Limb (tissue), 2 donors: ENCODE results near the gene NRXN2.
"Not testable (repeated sequence)": the region's sequence is repeated elsewhere in the genome, so short reads cannot be mapped to it uniquely, and the experiment has no call there.

ENCODE experiments used
- DNase-seq, 2 donors: peaks; one replicate each; pipeline ENCODE4 v3.0.0-alpha.2; 2016; ENCODE audit errors: extremely low spot score in 2 of 2

The NRXN2 gene

GRCh38 chr11:64676261-64676615 lies 46.8 kb downstream of the NRXN2 start:
- DNase-seq, result no peak

DNA sequence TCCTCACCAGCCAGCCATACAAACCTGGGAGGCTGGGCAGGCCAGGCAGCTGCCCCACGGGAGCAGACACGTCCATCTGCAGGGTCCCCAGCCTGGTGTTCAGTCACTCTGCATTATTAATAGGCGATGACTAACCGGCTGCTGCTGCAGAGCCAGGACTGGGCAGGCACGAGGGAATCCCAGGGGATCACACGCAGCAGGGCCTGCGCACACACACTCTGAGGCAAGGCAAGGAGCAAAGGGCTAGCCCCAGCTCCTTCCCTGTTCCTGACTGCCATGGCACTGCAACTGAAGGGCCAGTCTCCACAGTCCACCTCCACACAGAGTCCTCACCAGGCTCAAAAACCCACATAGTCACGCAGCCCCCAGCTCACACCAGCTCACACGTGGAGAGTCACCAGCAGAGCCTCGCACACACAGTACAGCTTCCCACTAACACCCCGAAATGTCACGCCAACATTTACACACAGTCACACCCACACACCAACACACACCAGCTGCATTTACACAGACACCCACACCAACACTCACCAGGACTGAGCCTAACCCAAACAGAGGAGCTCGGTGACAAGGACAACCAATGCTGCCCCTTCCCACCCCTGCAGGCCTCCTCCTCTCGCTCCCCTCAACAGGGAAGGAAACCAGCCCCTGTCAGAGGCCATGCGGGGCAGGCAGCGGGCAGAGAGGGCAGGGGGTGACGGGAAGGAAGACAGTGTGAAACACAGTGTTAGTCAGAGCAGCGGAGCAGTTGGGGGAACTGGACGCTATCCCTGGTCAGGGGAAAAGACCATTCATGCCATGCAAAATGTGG lies 47.3 kb downstream of the NRXN2 start:
- peak; percentile 36 to 53 for DNase-seq

GRCh38 chr11:64674774-64675173 lies 48.2 kb downstream of the NRXN2 start:
- no peak for DNase-seq

DNA sequence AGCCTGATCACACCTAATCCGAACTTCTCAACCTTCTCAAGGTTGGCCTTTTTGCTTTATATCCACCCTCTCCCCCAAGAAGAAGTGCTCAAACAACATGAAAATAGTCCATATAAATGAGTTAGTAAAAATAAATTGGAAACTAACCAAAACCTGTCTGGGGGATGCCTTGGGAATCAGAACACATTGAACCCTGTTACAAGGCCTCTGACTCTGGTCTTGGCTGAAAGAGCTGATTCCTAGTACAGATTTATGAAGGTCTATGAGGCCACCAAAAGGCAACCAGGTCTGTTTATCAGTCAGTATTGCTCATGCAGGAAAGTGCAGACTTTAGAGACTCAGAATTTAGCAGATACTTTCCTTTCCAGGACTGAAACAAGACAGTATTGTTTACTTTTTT lies 49.7 kb downstream of the NRXN2 start:
- DNase-seq, result no peak

- no peak for DNase-seq
Measured at GRCh38 chr11:64672875-64673274, 50.1 kb downstream of the NRXN2 start.

- DNase-seq, result no peak
Measured at GRCh38 chr11:64670975-64671374, 52.0 kb downstream of the NRXN2 start.

GRCh38 chr11:64667154-64667745 lies 55.7 kb downstream of the NRXN2 start:
- DNase-seq, result no peak

DNA sequence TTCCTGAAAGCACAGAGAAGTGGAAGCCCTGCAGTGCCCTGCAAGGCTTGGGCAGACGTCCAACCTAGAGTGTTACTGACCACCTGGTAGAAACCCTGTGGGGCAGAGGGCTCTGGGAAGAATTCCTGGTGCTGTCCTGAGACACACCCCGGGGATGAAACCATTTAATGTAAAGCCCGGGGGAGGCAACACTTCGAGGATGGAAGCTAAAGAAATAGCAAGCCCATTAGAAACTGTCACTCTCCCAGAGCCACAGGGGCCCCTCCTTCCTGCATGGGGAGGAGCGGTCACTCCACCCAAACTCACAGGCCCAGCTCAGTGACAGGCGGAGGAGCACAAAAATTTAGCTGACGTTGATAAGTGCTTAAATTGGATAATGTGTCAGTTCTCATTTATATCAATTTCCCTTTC lies 57.6 kb downstream of the NRXN2 start:
- DNase-seq, result no peak

DNA sequence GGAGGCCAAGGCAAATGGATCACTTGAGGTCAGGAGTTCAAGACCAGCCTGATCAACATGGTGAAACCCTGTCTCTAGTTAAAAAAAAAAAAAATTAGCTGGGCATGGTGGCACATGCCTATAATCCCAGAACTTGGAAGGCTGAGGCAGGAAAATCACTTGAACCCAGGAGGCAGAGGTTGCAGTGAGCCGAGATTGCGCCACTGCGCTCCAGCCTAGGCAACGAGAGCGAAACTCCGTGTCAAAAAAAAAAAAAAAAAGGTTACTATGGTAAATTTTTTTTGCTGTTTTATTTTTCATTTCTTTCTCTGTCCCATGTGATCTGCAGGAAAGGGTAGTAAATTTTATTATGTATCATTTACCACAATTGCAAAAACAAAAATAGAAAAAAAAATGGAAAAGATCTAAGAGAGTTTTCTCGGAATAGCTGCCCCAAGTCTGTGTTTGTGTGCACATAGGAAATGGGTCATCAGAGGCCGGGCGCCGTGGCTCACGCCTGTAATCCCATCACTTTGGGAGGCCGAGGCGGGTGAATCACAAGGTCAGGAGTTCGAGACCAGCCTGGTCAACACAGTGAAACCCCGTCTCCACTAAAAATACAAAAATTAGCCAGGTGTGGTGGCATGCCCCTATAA lies 58.6 kb downstream of the NRXN2 start:
- DNase-seq, result not testable (repeated sequence)

DNA sequence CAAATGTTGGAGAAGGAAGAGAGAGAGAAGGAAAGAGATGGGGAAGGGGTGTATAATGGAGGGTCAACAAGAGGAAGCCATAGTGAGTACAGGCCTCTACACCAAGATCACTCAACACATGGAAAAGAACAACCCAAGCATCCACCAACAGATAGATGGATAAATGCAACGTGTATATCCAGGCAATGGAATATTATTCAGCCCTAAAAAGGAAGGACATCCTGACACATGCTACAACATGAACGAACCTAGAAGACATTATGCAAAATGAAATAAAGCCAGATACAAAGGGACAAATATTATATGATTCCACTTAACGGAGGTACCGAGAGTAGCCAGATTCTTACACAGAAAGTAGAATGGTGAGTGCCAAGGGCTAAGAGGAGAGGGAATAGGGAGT lies 59.3 kb downstream of the NRXN2 start:
- no peak for DNase-seq

- no peak for DNase-seq
Measured at GRCh38 chr11:64661614-64662013, 61.4 kb downstream of the NRXN2 start.

DNA sequence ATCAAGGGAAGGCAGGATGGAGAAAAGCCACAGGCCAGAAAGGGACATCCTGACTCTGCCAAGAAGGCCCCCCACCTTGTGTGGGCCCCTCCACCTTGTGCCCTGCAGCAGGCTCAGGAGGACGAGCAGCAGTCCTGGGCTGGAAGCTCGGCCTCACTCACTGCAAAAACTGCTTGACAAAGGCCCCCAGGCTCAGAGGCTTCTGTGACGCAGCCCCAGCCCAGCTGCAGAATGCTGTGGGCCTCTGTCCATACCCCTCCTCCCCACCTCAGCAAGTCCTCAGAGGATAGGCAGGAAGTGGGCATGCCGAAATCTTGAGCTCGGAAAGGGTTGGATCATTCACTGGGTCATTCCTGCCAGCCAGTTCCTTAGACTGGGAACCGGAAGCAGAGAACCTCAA lies 61.9 kb downstream of the NRXN2 start:
- DNase-seq, result peak; percentile 62 to 66

DNA sequence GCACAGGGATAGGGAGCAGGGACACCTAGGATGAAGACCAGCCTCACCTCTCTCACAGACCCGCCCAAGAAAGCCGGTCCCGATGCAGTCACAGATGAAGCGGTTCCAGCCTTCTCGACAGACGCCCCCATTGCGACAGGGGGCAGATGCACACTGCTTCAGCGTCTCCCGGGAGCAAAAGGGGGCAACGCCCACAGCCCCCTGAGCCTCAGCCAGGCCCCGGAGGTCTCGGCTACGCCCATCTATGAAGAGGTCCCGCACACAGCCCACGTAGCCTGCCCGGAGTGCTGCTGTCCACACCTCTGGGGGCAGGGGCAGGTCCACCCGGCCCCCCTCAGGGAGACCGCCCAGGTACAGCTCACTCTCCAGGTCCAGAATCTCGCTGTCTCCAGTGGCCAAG lies 62.3 kb downstream of the NRXN2 start:
- no peak for DNase-seq

DNA sequence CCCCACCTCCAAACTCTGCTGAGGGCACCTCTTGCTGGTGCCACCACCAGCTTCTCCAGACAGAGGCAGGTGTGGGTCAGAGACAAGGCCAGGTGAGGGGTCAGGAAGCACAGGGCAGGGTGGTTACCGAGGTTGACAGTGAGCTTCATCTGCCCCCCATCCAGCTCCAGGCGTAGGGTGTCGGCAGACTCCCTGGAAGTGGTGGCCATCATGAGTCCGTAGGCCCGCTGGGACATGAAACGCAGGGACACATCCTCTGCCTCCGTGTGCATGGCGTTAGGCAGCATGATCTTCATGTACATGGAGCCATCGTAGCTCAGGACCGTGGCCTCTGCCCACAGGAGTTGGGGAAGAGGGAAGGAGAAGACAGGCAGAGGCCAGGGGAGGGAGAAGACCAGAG lies 62.8 kb downstream of the NRXN2 start:
- DNase-seq, result no peak

- no peak for DNase-seq
Measured at GRCh38 chr11:64659417-64660144, 63.4 kb downstream of the NRXN2 start.

DNA sequence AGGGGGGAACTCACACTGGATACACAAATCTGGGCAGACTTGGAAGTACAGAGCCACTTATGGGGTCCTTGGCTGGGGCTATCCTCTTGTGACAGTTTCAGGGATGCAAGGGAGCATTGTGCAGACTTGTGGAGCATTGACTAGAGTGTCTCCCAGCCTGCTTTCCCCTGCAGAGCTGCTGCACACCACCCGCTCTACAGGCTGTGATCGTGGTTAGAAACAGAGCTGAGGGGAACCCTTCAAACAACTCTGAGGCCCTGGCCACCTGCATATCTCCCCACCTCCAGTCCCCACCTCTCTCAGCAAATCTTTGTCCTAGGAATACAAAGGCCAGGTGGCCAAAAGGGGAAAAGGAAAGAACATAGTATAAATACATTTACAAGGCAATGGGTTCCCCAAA lies 64.7 kb downstream of the NRXN2 start:
- no peak for DNase-seq

DNA sequence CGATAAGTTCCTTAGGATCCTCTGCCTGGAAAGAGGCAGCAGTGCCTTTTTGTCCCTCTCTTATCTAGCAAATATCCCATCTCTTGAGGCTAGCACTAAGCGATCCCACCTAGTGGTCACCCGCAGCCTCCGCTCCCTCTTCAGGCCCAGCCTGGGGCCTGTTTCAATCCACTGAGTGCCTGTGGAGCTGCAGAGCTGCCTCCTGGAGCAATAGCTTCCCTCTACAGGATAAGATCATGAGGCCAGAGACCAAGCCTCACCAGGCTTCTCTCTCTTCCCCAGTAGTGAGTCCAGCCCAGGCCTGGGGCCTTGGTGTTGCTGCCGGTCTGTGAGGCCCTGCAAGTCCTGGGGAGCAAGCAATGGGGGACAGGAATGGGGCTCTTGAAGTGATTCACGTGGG lies 66.1 kb downstream of the NRXN2 start:
- DNase-seq, result no peak

DNA sequence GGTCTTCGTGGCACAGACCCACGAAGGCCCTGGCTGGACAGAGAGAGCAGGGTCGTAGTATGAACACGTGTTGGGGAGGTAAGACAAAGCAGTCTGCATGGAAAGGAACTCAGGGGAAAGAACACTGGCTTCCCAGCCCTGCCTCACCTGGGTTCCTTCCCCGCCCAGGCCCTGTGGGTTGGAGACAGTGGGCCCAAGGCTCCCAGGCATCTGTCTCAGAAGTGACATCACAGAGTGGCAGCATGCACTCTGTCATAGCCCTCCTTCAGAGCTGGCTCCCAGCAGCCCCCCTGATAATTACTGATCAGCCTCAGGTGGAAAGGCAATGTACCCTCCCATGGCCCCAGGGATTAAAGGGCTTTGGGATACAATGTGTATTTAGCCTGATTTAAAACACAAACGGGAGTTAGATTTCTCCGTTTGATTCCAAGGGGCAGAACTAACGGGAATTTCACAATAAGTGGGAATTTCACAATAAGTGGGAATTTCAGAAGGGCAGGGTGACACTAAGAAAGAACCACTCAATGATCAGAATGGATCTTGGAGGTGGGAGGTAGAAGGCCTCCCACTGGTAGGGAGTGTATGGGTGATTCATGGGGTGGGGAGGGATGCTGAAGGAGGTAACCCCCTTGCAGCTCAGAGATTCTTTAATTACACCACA lies 66.9 kb downstream of the NRXN2 start:
- no peak for DNase-seq

GRCh38 chr11:64654958-64655541 lies 67.9 kb downstream of the NRXN2 start:
- no peak for DNase-seq

- DNase-seq, result no peak
Measured at GRCh38 chr11:64654439-64654838, 68.6 kb downstream of the NRXN2 start.

DNA sequence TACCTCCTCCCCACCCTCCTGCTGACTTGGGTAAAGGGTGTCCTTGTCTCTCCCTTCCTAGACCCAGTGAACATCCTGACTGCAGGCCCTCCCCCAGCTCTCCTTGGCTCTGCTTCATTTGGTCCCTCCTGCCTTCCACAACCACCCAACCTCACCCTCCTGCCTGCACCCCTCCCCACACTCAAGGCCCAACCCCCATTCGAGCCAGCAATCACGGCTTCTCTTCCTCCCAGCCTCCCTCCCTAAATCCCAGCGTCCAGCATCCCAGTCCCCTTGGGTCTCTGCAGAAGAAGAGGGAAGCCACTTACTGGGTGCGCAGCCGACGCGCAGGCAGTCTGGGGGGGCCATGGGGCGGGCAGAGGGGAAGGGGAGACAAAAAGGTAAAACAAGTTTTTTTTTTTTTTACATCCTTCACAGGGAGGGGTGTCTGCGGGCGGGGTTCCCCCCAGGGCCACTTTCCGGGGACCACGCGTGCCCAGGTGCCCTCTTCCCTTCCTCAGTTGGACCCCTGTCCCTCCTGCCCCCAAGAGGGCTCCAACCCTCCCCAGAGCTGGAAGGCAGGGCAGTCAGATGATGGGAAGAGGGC lies 69.5 kb downstream of the NRXN2 start:
- DNase-seq, result no peak
